Endothelial cell of umbilical vein (primary cell): Measurements from ENCODE around the gene DYNC1LI1.
"Not testable (repeated sequence)": the region's sequence is repeated elsewhere in the genome, so short reads cannot be mapped to it uniquely, and the experiment has no call there.

Experiments
- CTCF ChIP-seq, 2 donors: IDR thresholded peaks; 1 replicate in 1 of 2; 2 replicates in 1 of 2; pipeline ENCODE4 v1.5.1; 2011; ENCODE audit warnings: low read length in 2 of 2, mild to moderate bottlenecking in 2 of 2, moderate library complexity in 2 of 2, control low read depth in 1 of 2, inconsistent platforms in 1 of 2, low read depth in 1 of 2; ENCODE audit not compliant: insufficient read depth in 1 of 2; ENCODE audit errors: extremely low read depth in 1 of 2
- EZH2 ChIP-seq: IDR thresholded peaks from 2 replicates; pipeline ENCODE4 v1.6.1; 2012; ENCODE audit warnings: borderline replicate concordance, low read depth, mild to moderate bottlenecking, moderate library complexity, low read length, inconsistent platforms; ENCODE audit not compliant: severe bottlenecking
- GATA2 ChIP-seq: IDR thresholded peaks from 2 replicates; pipeline ENCODE4 v1.7.0; 2011; ENCODE audit warnings: low read depth, mild to moderate bottlenecking, moderate library complexity, mixed read lengths, low read length; ENCODE audit not compliant: insufficient read length, insufficient read depth
- POLR2A ChIP-seq: IDR thresholded peaks from 2 replicates; pipeline ENCODE4 v1.6.1; 2012; ENCODE audit warnings: low read depth, mild to moderate bottlenecking, control low read depth, low read length

DNA sequence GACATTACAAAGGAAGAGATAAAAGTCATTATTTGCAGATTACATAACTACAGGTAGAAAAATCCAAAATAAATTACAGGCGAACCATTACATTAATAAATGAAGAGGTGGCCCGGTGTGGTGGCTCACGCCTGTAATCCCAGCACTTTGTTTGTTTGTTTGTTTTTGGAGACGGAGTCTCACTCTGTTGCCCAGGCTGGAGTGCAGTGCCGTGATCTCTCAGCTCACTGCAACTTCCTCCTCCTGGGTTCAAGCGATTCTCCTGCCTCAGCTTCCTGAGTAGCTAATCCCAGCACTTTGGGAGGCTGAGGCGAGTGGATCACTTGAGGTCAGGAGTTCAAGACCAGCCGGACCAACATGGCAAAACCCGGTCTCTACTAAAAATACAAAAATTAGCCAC, 53.9 kb downstream of the DYNC1LI1 start:
- TF ChIP-seq CTCF (IDR thresholded peaks at IDR 0.05; ENCODE audit: extremely low read depth in 1 of 2, insufficient read depth in 1 of 2, low read depth in 1 of 2, low read length in 2 of 2); GATA2; EZH2; POLR2A: not testable (repeated sequence)
